ENCODE measurements around the gene ANGPT4. TPM values are rescaled to one million over a fixed set of nuclear protein-coding genes. Genes with fewer than 3 reads are reported as not detected.

Gene ANGPT4
- total RNA-seq, 2 donors from 2014 or later, result 1.4 to 1.6 TPM

GRCh38 chr20:820323-820953 lies 95.7 kb downstream of the ANGPT4 start:
- no peak for ATAC-seq (ENCODE audit: insufficient number of reproducible peaks, low FRiP score, low read depth)
- Histone ChIP-seq H3K9me3 (no peaks in the 10 kb centered on the region), H3K36me3 (no peaks in the 10 kb centered on the region), H3K4me1 (ENCODE audit: control insufficient read depth in 1 of 2, low read depth in 2 of 2) (no peaks in the 10 kb centered on the region), H3K27me3 (replicated peaks; ENCODE audit: insufficient read depth) (no peaks in the 10 kb centered on the region), H3K4me3 (no peak overlapping the region), H3K27ac (no peak overlapping the region)
- TF ChIP-seq CTCF (IDR thresholded peaks at IDR 0.05), result no peak
- DNase-seq (ENCODE audit: low spot score), result no peak

Other genes starting within 250 kb of the ANGPT4 start
- gene SCRT2, start 240.5 kb downstream of the ANGPT4 start, total RNA-seq, result not detected
- gene SLC52A3, start 147.8 kb downstream of the ANGPT4 start, total RNA-seq, result 1 to 10 TPM in 1 of 2 donors, under 1 TPM in 1; 0.54 to 1.5 TPM
- 1 to 10 TPM in 1 of 2 donors, under 1 TPM in 1; 0.81 to 3.5 TPM for gene FAM110A, start 82.6 kb downstream of the ANGPT4 start, total RNA-seq
- not detected for gene RSPO4, start 86.0 kb upstream of the ANGPT4 start, total RNA-seq
- gene PSMF1, start 202.3 kb upstream of the ANGPT4 start, total RNA-seq, result 100 to 1,000 TPM in 1 of 2 donors, 10 to 100 TPM in 1; 86.7 to 116 TPM